Measurements from ENCODE around the gene AGO3.
A peak's percentile ranks its signal among the peaks of the same experiment; 100 is the strongest.

The AGO3 gene

DNA sequence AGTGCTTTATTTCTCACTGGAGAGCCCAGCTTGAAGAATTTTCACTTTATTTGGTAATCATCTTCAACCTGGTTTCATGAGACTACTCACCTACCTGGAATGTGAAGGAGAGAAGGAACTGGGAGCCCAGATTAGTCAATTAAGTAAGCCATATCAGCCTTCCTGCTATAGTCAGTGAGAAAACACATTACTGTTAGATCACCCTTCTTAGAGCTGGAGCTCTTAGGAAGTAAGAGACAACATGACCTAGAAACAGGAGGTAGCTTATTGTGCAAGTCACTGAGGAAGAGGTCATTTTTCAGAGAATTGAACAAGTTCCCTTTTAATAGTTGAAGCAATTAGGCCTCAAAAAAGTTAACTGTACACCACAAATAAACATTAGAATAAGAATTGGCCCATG is 103.8 kb downstream of the AGO3 start:
- no peak for TF ChIP-seq OSR1 (CRISPR knock-in tag; IDR thresholded peaks at IDR 0.05)
- TF ChIP-seq ARNTL (CRISPR knock-in tag; IDR thresholded peaks at IDR 0.05; ENCODE audit: borderline replicate concordance, low read depth), result no peak
- no peak for TF ChIP-seq TOX (CRISPR knock-in tag; IDR thresholded peaks at IDR 0.05; ENCODE audit: borderline replicate concordance)
- peak; percentile 19; the same call in 1 of the 2 replicates for TF ChIP-seq ISL1 (CRISPR knock-in tag; IDR thresholded peaks at IDR 0.05)
- TF ChIP-seq GLIS3 (CRISPR knock-in tag; IDR thresholded peaks at IDR 0.05), result no peak
- TF ChIP-seq PATZ1 (CRISPR knock-in tag; IDR thresholded peaks at IDR 0.05; ENCODE audit: borderline replicate concordance), result no peak
- peak; percentile 52; the same call in 2 of the 3 replicates for ATAC-seq

- no peak for ATAC-seq
- TF ChIP-seq ISL1 (CRISPR knock-in tag; IDR thresholded peaks at IDR 0.05) (no peak), ZNF70 (CRISPR knock-in tag; IDR thresholded peaks at IDR 0.05) (no peak), CSDC2 (CRISPR knock-in tag; IDR thresholded peaks at IDR 0.05) (no peak), SNAI2 (CRISPR knock-in tag; IDR thresholded peaks at IDR 0.05) (no peak), POU6F1 (CRISPR knock-in tag; IDR thresholded peaks at IDR 0.05; ENCODE audit: borderline replicate concordance, low read depth) (no peak), ZNF8 (CRISPR knock-in tag; IDR thresholded peaks at IDR 0.05) (no peak)
Observed at GRCh38 chr1:36035154-36035553, 104.2 kb downstream of the AGO3 start.

- ATAC-seq, result no peak
- TF ChIP-seq PPARA (CRISPR knock-in tag; IDR thresholded peaks at IDR 0.05; ENCODE audit: borderline replicate concordance) (no peak), ZNF70 (CRISPR knock-in tag; IDR thresholded peaks at IDR 0.05) (no peak), ZFP3 (CRISPR knock-in tag; IDR thresholded peaks at IDR 0.05) (no peak), OSR1 (CRISPR knock-in tag; IDR thresholded peaks at IDR 0.05) (no peak), GLIS3 (CRISPR knock-in tag; IDR thresholded peaks at IDR 0.05) (no peak), PATZ1 (CRISPR knock-in tag; IDR thresholded peaks at IDR 0.05; ENCODE audit: borderline replicate concordance) (no peak), CSDC2 (CRISPR knock-in tag; IDR thresholded peaks at IDR 0.05) (no peak)
Observed at GRCh38 chr1:36040238-36040637, 109.3 kb downstream of the AGO3 start.

- no peak for ATAC-seq
- TF ChIP-seq ARNTL (CRISPR knock-in tag; IDR thresholded peaks at IDR 0.05; ENCODE audit: borderline replicate concordance, low read depth) (no peak), GLIS3 (CRISPR knock-in tag; IDR thresholded peaks at IDR 0.05) (no peak), ZFP3 (CRISPR knock-in tag; IDR thresholded peaks at IDR 0.05) (no peak), SNAI2 (CRISPR knock-in tag; IDR thresholded peaks at IDR 0.05) (no peak)
Observed at GRCh38 chr1:36051821-36052220, 120.9 kb downstream of the AGO3 start.

DNA sequence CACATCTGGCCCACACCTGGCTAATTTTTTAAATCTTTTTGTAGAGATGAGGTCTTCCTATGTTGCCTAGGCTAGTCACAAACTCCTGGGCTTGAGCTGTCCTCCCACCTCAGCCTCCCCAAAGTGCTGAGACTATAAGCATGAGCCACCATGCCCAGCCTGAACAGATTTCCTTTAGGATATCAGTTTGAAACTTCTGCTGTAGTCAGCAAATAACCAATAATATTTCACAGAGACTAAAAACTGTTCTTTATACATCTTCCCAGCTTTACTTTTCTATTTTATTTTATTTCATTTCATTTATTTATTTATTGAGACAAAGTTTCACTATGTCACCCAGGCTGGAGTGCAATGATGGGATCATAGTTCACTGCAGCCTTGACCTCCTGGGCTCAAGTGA is 123.1 kb downstream of the AGO3 start:
- ATAC-seq, result no peak
- TF ChIP-seq TCF4 (CRISPR knock-in tag; IDR thresholded peaks at IDR 0.05; ENCODE audit: borderline replicate concordance) (no peak), ESRRG (CRISPR knock-in tag; IDR thresholded peaks at IDR 0.05) (no peak), ZFP30 (CRISPR knock-in tag; IDR thresholded peaks at IDR 0.05) (no peak), OSR1 (CRISPR knock-in tag; IDR thresholded peaks at IDR 0.05) (no peak), ZC3H10 (CRISPR knock-in tag; IDR thresholded peaks at IDR 0.05) (no peak), ZNF565 (CRISPR knock-in tag; conservative IDR thresholded peaks at IDR 0.05; ENCODE audit: low read depth) (no peak), TOX (CRISPR knock-in tag; IDR thresholded peaks at IDR 0.05; ENCODE audit: borderline replicate concordance) (no peak), ZNF70 (CRISPR knock-in tag; IDR thresholded peaks at IDR 0.05) (no peak), PATZ1 (CRISPR knock-in tag; IDR thresholded peaks at IDR 0.05; ENCODE audit: borderline replicate concordance) (no peak), ISL1 (CRISPR knock-in tag; IDR thresholded peaks at IDR 0.05) (no peak)
- TF ChIP-seq, protein P1, sequence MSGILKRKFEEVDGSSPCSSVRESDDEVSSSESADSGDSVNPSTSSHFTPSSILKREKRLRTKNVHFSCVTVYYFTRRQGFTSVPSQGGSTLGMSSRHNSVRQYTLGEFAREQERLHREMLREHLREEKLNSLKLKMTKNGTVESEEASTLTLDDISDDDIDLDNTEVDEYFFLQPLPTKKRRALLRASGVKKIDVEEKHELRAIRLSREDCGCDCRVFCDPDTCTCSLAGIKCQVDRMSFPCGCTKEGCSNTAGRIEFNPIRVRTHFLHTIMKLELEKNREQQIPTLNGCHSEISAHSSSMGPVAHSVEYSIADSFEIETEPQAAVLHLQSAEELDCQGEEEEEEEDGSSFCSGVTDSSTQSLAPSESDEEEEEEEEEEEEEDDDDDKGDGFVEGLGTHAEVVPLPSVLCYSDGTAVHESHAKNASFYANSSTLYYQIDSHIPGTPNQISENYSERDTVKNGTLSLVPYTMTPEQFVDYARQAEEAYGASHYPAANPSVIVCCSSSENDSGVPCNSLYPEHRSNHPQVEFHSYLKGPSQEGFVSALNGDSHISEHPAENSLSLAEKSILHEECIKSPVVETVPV (CRISPR knock-in tag; IDR thresholded peaks at IDR 0.05), result no peak

All from SK-N-SH treated with all-trans-retinoic acid at 6 μM for 48 hours (cell line).